PFSK-1 (cell line): ENCODE results near the gene KIF17.

ENCODE experiments used
- POLR2AphosphoS5 ChIP-seq: IDR thresholded peaks from 2 replicates; pipeline ENCODE4 v1.6.1; 2012; ENCODE audit warnings: low read depth, mild to moderate bottlenecking, control low read depth, low read length, moderate library complexity
- TAF1 ChIP-seq: IDR thresholded peaks from 2 replicates; pipeline ENCODE4 v1.6.1; 2012; ENCODE audit warnings: low read length, control low read depth, borderline replicate concordance; ENCODE audit not compliant: insufficient read depth
- TF ChIP-seq, protein P1 (sequence below), 2 experiments: IDR thresholded peaks; 2 replicates each; pipeline versions ENCODE4 v1.6.1 to v1.8.0; 2011 to 2012; ENCODE audit warnings: low read depth in 2 of 2, low read length in 2 of 2, control low read depth in 1 of 2, inconsistent platforms in 1 of 2, mild to moderate bottlenecking in 1 of 2, moderate library complexity in 1 of 2; ENCODE audit not compliant: insufficient read depth in 1 of 2

DNA sequence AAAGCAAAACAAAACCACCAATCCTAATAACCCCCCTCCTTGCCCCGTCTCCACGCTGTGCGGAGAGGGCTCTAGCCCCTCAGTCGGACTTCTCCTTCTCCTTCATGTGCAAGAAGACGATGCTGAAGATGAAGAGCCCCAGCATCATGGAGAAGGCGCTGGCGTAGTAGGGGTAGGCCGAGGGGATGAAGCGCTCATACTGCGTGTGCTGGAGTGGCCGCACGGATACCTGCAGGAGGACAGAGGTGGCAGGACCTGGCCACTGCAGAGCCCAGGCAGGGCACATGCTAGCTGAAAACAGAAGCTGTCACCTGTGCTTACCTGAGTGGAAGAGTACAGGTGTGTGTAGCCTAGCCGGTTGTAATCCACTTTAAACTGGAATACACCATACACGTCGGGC, 65.5 kb downstream of the KIF17 start:
- TF ChIP-seq POLR2AphosphoS5 = no peak
- TF ChIP-seq, protein P1, sequence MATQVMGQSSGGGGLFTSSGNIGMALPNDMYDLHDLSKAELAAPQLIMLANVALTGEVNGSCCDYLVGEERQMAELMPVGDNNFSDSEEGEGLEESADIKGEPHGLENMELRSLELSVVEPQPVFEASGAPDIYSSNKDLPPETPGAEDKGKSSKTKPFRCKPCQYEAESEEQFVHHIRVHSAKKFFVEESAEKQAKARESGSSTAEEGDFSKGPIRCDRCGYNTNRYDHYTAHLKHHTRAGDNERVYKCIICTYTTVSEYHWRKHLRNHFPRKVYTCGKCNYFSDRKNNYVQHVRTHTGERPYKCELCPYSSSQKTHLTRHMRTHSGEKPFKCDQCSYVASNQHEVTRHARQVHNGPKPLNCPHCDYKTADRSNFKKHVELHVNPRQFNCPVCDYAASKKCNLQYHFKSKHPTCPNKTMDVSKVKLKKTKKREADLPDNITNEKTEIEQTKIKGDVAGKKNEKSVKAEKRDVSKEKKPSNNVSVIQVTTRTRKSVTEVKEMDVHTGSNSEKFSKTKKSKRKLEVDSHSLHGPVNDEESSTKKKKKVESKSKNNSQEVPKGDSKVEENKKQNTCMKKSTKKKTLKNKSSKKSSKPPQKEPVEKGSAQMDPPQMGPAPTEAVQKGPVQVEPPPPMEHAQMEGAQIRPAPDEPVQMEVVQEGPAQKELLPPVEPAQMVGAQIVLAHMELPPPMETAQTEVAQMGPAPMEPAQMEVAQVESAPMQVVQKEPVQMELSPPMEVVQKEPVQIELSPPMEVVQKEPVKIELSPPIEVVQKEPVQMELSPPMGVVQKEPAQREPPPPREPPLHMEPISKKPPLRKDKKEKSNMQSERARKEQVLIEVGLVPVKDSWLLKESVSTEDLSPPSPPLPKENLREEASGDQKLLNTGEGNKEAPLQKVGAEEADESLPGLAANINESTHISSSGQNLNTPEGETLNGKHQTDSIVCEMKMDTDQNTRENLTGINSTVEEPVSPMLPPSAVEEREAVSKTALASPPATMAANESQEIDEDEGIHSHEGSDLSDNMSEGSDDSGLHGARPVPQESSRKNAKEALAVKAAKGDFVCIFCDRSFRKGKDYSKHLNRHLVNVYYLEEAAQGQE (IDR thresholded peaks at IDR 0.05; ENCODE audit: insufficient read depth in 1 of 2, low read depth in 2 of 2, low read length in 2 of 2) = no peak
- no peak for TF ChIP-seq TAF1
